ENCODE results near the gene G0S2. TPM values are rescaled to one million over a fixed set of nuclear protein-coding genes. Genes with fewer than 3 reads are reported as not detected.

Gene G0S2
- total and polyA plus RNA-seq, 9 of the 15 experiments (the other 6 are each of a cell fraction or from before 2014, with no cell fraction given): 0.18 to 65.6 (median 11.4) TPM

DNA sequence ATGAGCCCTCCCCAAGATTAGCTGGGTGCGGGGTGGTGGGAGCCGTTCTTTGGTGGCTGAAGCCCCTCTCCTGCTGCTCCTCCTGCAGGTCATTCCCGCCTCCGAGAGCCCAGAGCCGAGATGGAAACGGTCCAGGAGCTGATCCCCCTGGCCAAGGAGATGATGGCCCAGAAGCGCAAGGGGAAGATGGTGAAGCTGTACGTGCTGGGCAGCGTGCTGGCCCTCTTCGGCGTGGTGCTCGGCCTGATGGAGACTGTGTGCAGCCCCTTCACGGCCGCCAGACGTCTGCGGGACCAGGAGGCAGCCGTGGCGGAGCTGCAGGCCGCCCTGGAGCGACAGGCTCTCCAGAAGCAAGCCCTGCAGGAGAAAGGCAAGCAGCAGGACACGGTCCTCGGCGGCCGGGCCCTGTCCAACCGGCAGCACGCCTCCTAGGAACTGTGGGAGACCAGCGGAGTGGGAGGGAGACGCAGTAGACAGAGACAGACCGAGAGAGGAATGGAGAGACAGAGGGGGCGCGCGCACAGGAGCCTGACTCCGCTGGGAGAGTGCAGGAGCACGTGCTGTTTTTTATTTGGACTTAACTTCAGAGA is 448 bp downstream of the G0S2 start:
- WGBS (ENCODE audit: insufficient coverage, low coverage, missing lambda C conversion rate): 13% methylated on average over 31 of the region's 34 CpGs
- no peak for FAIRE-seq
- peak in 1 of 4 experiments; percentile 23 for DNase-seq (ENCODE audit: extremely low read depth in 1 of 4, low spot score in 3 of 4)
- H3K36me3 ChIP-seq (ENCODE audit: control insufficient read depth, insufficient read depth, low read length): no peaks in the 10 kb centered on the region
- H3K27me3 ChIP-seq (ENCODE audit: control insufficient read depth in 2 of 2, insufficient read depth in 2 of 2, low read length in 2 of 2): peaks cover 0 to 15% of the 10 kb centered on the region in 2 experiments; a peak in 2 of 5 replicates
- POLR2A ChIA-PET: interaction anchor here (0.6 to 1.6 kb wide), 14 partner anchors 9 to 277 kb away, joined by 3 to 10 read pairs (median 4); partner anchors contain the start of gene LAMB3
- ATAC-seq: peak; percentile 59
- no peaks in the 10 kb centered on the region for H3K9me1 ChIP-seq (ENCODE audit: control insufficient read depth, insufficient read depth, low read length)
- no peaks in the 10 kb centered on the region; the same call in 2 of the 3 replicates for H3K79me2 ChIP-seq (ENCODE audit: control insufficient read depth, insufficient read depth, low read length)
- peak overlapping the region; percentile 45 for H3K4me3 ChIP-seq
- intact Hi-C loops (cut with micrococcal nuclease): loop anchor here (2.0 kb wide), 1 partner anchor 29 kb away; no protein-coding TSS in a partner anchor
- BruUV-seq (replicated peaks): TSS peak; percentile 89
- H3K9ac ChIP-seq (ENCODE audit: insufficient read depth in 1 of 2, low read depth in 2 of 2, low read length in 2 of 2): peak overlapping the region; percentile 50 to 87; a peak in 3 of 4 replicates
- in situ Hi-C loops (cut with MboI): no loop called here
- peak overlapping the region; percentile 79 for H3K4me2 ChIP-seq (ENCODE audit: insufficient read depth, low read length)
- CTCF ChIA-PET (ENCODE audit: low intra/inter-chr PET ratio): interaction anchor here (0.6 kb wide), 1 partner anchor 67 kb away, joined by 3 read pairs; no protein-coding TSS in a partner anchor
- no peaks in the 10 kb centered on the region for H4K20me1 ChIP-seq (replicated peaks; ENCODE audit: control insufficient read depth, insufficient read depth, low read length)
- H3K27ac ChIP-seq (ENCODE audit: extremely low read depth, low read depth, low read length): peak overlapping the region; percentile 11; the same call in 1 of the 3 replicates
- H3K4me1 ChIP-seq (replicated peaks in 1 of 2; ENCODE audit: control insufficient read depth in 2 of 2, insufficient read depth in 2 of 2, low read length in 2 of 2): peaks cover 12 to 23% of the 10 kb centered on the region in 2 experiments
- peak overlapping the region; percentile 69 for H2AFZ ChIP-seq (ENCODE audit: low read depth, low read length)
- no peaks in the 10 kb centered on the region for H3K9me3 ChIP-seq (replicated peaks; ENCODE audit: control insufficient read depth, insufficient read depth, low read depth, low read length)
- TF ChIP-seq GTF2F1 (IDR thresholded peaks at IDR 0.05; ENCODE audit: low read depth, low read length): no peak
- TF ChIP-seq ATF7 (IDR thresholded peaks at IDR 0.05): no peak
- TF ChIP-seq ZMIZ1 (IDR thresholded peaks at IDR 0.05; ENCODE audit: low read depth in 2 of 2, low read length in 2 of 2): no peak
- no peak for TF ChIP-seq NFYB (IDR thresholded peaks at IDR 0.05; ENCODE audit: extremely low read depth, insufficient read length)
- peak; percentile 57 for TF ChIP-seq BHLHE40 (IDR thresholded peaks at IDR 0.05; ENCODE audit: low read length)
- TF ChIP-seq RBFOX2 (IDR thresholded peaks at IDR 0.05; ENCODE audit: low read depth, low read length): peak; percentile 71
- no peak for TF ChIP-seq CREB1 (IDR thresholded peaks at IDR 0.05)
- TF ChIP-seq CREB1 (CRISPR knock-in tag; IDR thresholded peaks at IDR 0.05): 0 out of 2 replicates have a peak, but pooled peaks have one; percentile 3
- no peak for TF ChIP-seq PRPF4 (IDR thresholded peaks at IDR 0.05; ENCODE audit: insufficient read depth, low read depth, low read length, poor library complexity, severe bottlenecking)
- no peak for TF ChIP-seq KAT8 (IDR thresholded peaks at IDR 0.05; ENCODE audit: low read depth)
- TF ChIP-seq ZNF41 (CRISPR knock-in tag; conservative IDR thresholded peaks at IDR 0.05): no peak
- 0 out of 2 replicates have a peak, but pooled peaks have one; percentile 28 for TF ChIP-seq ZBTB17 (CRISPR knock-in tag; IDR thresholded peaks at IDR 0.05)
- no peak for TF ChIP-seq ARID1B (IDR thresholded peaks at IDR 0.05)
- TF ChIP-seq ZNF785 (CRISPR knock-in tag; IDR thresholded peaks at IDR 0.05): no peak
- TF ChIP-seq ZNF134 (CRISPR knock-in tag; conservative IDR thresholded peaks at IDR 0.05): no peak
- TF ChIP-seq TBP (optimal IDR thresholded peaks at IDR 0.05; ENCODE audit: low read depth, low read length): no peak
- TF ChIP-seq LEF1 (IDR thresholded peaks at IDR 0.05): no peak
- TF ChIP-seq ZEB2 (IDR thresholded peaks at IDR 0.05): no peak
- TF ChIP-seq MAFK (IDR thresholded peaks at IDR 0.05; ENCODE audit: low read length): no peak
- no peak for TF ChIP-seq XRCC4 (IDR thresholded peaks at IDR 0.05; ENCODE audit: extremely low read depth, insufficient read depth, insufficient read length)
- TF ChIP-seq XRCC3 (IDR thresholded peaks at IDR 0.05): no peak
- TF ChIP-seq ARHGAP35 (IDR thresholded peaks at IDR 0.05; ENCODE audit: partially characterized antibody): no peak
- no peak for TF ChIP-seq POLR2A (conservative IDR thresholded peaks at IDR 0.05)

Measured in K562 (cell line).